KMS-11 (cell line): ENCODE measurements around the gene ZIC1.

ENCODE experiments used
- H2AFZ ChIP-seq: fragments of 200-600 bp; sonication (generic); 2 replicates; pipeline ENCODE4 v1.6.1; 2016; ENCODE audit warnings: antibody characterized with exemption, mixed run types, low read depth
- H3K27ac ChIP-seq: fragments of 200-600 bp; sonication (generic); 2 replicates; pipeline ENCODE4 v1.6.1; 2016; ENCODE audit warnings: mild to moderate bottlenecking, mixed run types
- H3K27me3 ChIP-seq: fragments of 200-600 bp; sonication (generic); 2 replicates; pipeline ENCODE4 v1.6.1; 2017; ENCODE audit warnings: mild to moderate bottlenecking, low read depth, mixed run types, moderate library complexity; ENCODE audit not compliant: insufficient read depth
- H3K36me3 ChIP-seq: fragments of 200-600 bp; sonication (generic); 2 replicates; pipeline ENCODE4 v1.6.1; 2017; ENCODE audit warnings: mild to moderate bottlenecking, mixed run types; ENCODE audit not compliant: insufficient read depth
- H3K4me1 ChIP-seq: fragments of 200-600 bp; sonication (generic); 2 replicates; pipeline ENCODE4 v1.6.1; 2016; ENCODE audit warnings: mild to moderate bottlenecking, low read depth, mixed run types; ENCODE audit not compliant: poor library complexity, severe bottlenecking
- H3K4me2 ChIP-seq: fragments of 200-600 bp; sonication (generic); 2 replicates; pipeline ENCODE4 v1.7.0; 2016; ENCODE audit warnings: mild to moderate bottlenecking, mixed run types
- H3K4me3 ChIP-seq: fragments of 200-600 bp; sonication (generic); IDR thresholded peaks from 2 replicates; pipeline ENCODE4 v1.6.1; 2017; ENCODE audit warnings: low read depth, low read length, mixed read lengths; ENCODE audit not compliant: insufficient read depth
- H3K79me2 ChIP-seq: fragments of 200-600 bp; sonication (generic); 2 replicates; pipeline ENCODE4 v1.6.1; 2016; ENCODE audit warnings: low read depth, mixed run types; ENCODE audit not compliant: insufficient read depth
- H3K9ac ChIP-seq: fragments of 200-600 bp; sonication (generic); 2 replicates; pipeline ENCODE4 v1.6.1; 2016; ENCODE audit warnings: mild to moderate bottlenecking, mixed run types
- H4K20me1 ChIP-seq: fragments of 200-600 bp; sonication (generic); 2 replicates; pipeline ENCODE4 v1.6.1; 2016; ENCODE audit warnings: mild to moderate bottlenecking, mixed run types; ENCODE audit not compliant: insufficient read depth
- TF ChIP-seq, protein P1 (sequence below): fragments of 200-600 bp; sonication (generic); conservative IDR thresholded peaks from 2 replicates; pipeline ENCODE4 v1.6.1; 2017; ENCODE audit warnings: low read depth, mild to moderate bottlenecking, antibody characterized with exemption, low read length, moderate library complexity, mixed read lengths

Gene ZIC1

DNA sequence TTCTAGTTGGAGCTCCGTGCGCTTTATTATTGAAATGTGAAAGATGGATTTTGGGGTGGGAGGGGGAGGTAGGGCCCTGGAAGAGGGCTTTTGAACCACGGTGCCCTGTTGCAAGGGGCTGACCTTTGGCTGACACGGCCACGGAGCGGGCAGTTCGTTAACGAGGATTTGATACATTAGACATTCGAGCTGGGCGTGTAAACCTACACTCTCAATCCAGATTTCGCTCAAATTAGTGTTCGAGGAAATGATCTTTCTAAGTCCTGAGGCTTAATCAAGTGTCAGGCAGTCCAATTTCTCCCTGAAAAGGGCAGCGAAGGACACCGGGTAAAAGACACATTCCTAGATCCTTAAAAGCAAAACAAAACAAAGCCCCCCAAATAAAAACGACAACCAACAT, 13.0 kb downstream of the ZIC1 start:
- no peaks in the 10 kb centered on the region for H3K36me3 ChIP-seq
- H3K79me2 ChIP-seq: no peaks in the 10 kb centered on the region
- H2AFZ ChIP-seq: no peak overlapping the region
- no peak overlapping the region for H3K4me3 ChIP-seq
- TF ChIP-seq, protein P1, sequence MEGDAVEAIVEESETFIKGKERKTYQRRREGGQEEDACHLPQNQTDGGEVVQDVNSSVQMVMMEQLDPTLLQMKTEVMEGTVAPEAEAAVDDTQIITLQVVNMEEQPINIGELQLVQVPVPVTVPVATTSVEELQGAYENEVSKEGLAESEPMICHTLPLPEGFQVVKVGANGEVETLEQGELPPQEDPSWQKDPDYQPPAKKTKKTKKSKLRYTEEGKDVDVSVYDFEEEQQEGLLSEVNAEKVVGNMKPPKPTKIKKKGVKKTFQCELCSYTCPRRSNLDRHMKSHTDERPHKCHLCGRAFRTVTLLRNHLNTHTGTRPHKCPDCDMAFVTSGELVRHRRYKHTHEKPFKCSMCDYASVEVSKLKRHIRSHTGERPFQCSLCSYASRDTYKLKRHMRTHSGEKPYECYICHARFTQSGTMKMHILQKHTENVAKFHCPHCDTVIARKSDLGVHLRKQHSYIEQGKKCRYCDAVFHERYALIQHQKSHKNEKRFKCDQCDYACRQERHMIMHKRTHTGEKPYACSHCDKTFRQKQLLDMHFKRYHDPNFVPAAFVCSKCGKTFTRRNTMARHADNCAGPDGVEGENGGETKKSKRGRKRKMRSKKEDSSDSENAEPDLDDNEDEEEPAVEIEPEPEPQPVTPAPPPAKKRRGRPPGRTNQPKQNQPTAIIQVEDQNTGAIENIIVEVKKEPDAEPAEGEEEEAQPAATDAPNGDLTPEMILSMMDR: no peak
- no peaks in the 10 kb centered on the region for H3K27me3 ChIP-seq
- no peak overlapping the region for H3K27ac ChIP-seq
- H3K4me1 ChIP-seq: no peaks in the 10 kb centered on the region
- no peaks in the 10 kb centered on the region for H4K20me1 ChIP-seq
- no peak overlapping the region for H3K9ac ChIP-seq
- H3K4me2 ChIP-seq: no peak overlapping the region

DNA sequence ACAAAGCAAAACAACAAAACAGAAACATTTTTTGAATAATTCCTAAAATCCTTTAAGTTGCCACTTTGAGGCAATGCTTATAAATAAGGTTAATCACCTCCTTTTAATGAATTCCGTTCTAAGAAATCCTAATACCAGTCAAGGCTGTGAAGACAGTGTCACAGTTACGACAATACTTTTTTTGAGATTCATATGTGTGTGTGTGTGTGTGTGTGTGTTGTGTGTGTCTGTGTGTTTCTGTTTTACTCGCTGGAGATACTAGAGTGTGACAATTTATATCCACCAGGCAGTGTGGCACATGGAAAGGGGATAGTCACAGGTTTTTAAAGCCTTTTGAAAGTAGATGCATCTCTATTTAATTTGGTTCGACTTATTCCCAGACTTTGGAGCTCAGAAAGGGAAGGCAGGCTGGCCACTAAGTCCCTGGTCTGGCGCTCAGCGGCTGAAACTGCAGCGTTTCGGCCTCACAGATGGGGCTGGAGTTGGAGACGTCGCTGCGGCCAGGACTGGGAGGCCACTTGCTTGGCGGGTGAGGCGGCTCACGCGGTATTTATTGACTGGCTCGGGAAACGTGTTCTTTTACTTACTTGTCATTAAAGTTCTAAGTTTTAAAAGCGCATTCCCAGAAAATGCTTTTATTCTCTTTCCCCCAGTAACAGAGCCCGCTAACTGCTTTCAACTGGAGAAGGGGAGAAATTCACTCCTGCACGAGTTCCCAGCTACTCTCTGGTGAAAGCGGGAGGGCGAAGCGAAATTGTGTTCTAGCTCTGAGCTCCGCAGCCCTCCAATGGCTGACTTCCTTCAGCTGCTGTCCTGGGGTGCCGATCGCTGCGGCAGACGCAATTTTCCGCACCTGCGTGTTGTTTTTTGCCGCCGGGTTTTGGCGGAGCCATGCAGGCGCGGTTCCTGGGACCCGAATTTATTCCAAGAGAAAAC, 13.7 kb downstream of the ZIC1 start:
- Histone ChIP-seq H3K4me3 (no peak overlapping the region), H3K27me3 (no peaks in the 10 kb centered on the region), H2AFZ (no peak overlapping the region), H3K9ac (no peak overlapping the region), H3K4me2 (no peak overlapping the region), H3K4me1 (no peaks in the 10 kb centered on the region), H3K79me2 (no peaks in the 10 kb centered on the region), H3K36me3 (no peaks in the 10 kb centered on the region), H3K27ac (no peak overlapping the region), H4K20me1 (no peaks in the 10 kb centered on the region)
- TF ChIP-seq, protein P1: no peak

DNA sequence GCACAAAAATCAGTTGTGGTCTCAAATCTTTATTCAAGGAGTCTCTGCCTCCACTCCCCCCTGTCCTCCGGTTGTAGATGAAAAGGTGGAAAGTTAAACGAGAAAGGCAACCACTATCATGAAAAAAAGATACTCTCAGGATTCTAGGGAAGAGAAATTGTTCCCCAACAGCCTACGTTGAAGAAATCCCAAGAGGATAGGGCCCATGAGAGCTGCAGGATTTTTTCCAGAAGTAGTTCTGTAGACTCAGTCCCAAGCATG, 14.3 kb downstream of the ZIC1 start:
- Histone ChIP-seq H3K9ac (no peak overlapping the region), H3K4me2 (no peak overlapping the region), H3K27ac (no peak overlapping the region), H4K20me1 (no peaks in the 10 kb centered on the region), H3K79me2 (no peaks in the 10 kb centered on the region), H3K36me3 (no peaks in the 10 kb centered on the region), H3K27me3 (no peaks in the 10 kb centered on the region), H3K4me3 (no peak overlapping the region), H2AFZ (no peak overlapping the region), H3K4me1 (no peaks in the 10 kb centered on the region)
- TF ChIP-seq, protein P1: no peak

DNA sequence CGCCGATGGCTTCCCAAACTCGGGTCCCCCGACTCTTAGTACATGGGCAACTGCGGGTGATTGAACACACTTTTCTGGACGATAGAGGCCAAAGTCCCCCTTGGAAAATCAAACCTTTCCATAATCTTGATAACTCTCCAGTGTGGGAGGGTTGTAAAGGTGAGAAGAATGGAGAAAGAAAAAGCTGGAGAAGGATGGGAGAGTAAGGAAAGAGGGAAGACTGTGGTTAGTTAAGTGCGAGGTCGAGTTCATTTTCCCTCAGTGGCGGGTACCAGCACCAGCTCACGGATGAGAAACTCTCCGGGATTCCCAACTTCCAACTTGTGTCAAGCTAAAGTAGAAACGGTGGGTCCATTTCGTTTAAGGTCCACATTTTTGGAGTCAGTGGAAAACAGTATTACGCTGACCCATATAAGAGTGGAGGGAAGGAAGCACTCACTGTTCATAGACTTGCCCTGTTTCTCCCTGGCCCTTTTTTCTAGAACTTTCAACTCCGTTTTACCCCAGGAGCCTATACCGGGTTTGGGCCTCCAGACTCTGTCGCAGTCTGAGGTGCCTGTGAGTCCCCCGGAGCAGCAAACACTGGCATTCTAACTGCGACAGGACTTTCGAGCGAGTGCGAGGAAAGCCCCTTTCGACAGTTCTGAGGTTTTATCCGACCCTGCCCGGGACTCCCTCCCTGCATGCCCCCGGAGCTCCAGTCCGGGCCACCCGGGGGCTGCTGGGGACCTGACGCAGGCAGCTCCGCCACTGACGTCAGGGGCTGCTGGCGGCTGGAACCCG, 14.8 kb downstream of the ZIC1 start:
- Histone ChIP-seq H3K4me1 (no peaks in the 10 kb centered on the region), H3K9ac (no peak overlapping the region), H4K20me1 (no peaks in the 10 kb centered on the region), H3K4me3 (no peak overlapping the region), H3K79me2 (no peaks in the 10 kb centered on the region), H3K27me3 (no peaks in the 10 kb centered on the region), H3K4me2 (no peak overlapping the region), H2AFZ (no peak overlapping the region), H3K36me3 (no peaks in the 10 kb centered on the region), H3K27ac (no peak overlapping the region)
- TF ChIP-seq, protein P1: no peak
